Muscle of leg (tissue), 11 donors: ENCODE measurements around the gene DHX38. TPM values are rescaled to one million over a fixed set of nuclear protein-coding genes. Genes with fewer than 3 reads are reported as not detected.
"Not testable (repeated sequence)": the region's sequence is repeated elsewhere in the genome, so short reads cannot be mapped to it uniquely, and the experiment has no call there.

Source experiments
- DNase-seq: peaks from one replicate; pipeline ENCODE4 v3.0.0; 2013
- H3K27ac ChIP-seq: one replicate; pipeline ENCODE4 v1.5.1; 2013; ENCODE audit warnings: mild to moderate bottlenecking, low read length, control low read depth
- H3K27me3 ChIP-seq: one replicate; pipeline ENCODE4 v1.6.1; 2013; ENCODE audit warnings: low read length; ENCODE audit not compliant: control insufficient read depth, insufficient read depth
- H3K36me3 ChIP-seq: one replicate; pipeline ENCODE4 v1.6.1; 2013; ENCODE audit warnings: low read length; ENCODE audit not compliant: control insufficient read depth, insufficient read depth
- H3K4me1 ChIP-seq: one replicate; pipeline ENCODE4 v1.6.1; 2013; ENCODE audit warnings: low read length; ENCODE audit not compliant: control insufficient read depth, insufficient read depth
- H3K4me3 ChIP-seq: one replicate; pipeline ENCODE4 v1.5.1; 2013; ENCODE audit warnings: low read length, control low read depth
- H3K9me3 ChIP-seq: replicated peaks from 2 replicates; pipeline ENCODE4 v1.6.1; 2013; ENCODE audit warnings: low read depth, low read length; ENCODE audit not compliant: control insufficient read depth
- WGBS: methylation state at CpG from one replicate; pipeline ENCODE4 v1.1.5; 2013; ENCODE audit warnings: missing lambda C conversion rate; ENCODE audit not compliant: insufficient coverage; 5-methylcytosine and 5-hydroxymethylcytosine counted together
- polyA plus RNA-seq, 8 donors: library from polyadenylated mRNA; unstranded; fragments of 120-200 nt; gene quantifications; one replicate each; pipeline versions ENCODE4 v1.2.1 to v1.2.3, GENCODE V29; 2013; ENCODE audit warnings: inconsistent platforms in 1 of 8, low replicate concordance in 1 of 8; ENCODE audit not compliant: insufficient read length in 8 of 8, insufficient read depth in 1 of 8
- total RNA-seq: library from RNA; stranded (reverse); fragments of 120-200 nt; gene quantifications from one replicate; pipeline ENCODE4 v1.2.4, GENCODE V29; 2013

The DHX38 gene
- total and polyA plus RNA-seq, 9 donors: 47.3 to 63.6 (median 56.4) TPM

DNA sequence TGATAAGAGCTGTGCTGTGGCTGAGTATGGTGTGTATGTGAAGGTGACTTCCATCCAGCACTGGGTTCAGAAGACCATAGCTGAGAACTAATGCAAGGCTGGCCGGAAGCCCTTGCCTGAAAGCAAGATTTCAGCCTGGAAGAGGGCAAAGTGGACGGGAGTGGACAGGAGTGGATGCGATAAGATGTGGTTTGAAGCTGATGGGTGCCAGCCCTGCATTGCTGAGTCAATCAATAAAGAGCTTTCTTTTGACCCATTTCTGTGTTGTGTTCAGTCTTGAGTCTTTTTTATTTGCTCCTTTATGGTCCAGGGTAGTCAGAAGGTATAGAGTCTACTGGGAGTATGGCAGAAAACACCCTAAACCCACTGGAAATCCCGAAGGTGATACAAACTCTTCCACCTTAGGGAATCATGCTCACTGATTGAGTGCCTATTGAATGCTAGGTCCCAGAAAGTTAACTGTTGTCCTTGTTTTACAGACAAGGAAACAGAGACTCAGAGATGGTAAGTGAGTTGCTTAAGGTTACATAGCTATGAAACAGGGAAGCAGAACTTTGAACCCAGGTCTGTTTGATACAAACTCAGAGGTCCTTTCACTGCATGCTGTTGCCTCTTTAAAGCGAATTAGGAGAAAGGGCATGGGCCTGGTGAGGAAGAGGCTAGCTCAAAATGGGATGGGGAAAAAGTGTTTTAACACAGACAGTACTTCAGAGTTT is 16.5 kb upstream of the DHX38 start:
- not testable (repeated sequence) for H3K27ac ChIP-seq, H3K4me1 ChIP-seq, DNase-seq, H3K36me3 ChIP-seq, H3K9me3 ChIP-seq, H3K27me3 ChIP-seq, H3K4me3 ChIP-seq
- no CpG with 5 or more reads among the region's 5 CpGs for WGBS

- WGBS: 100% methylated on average over 1 of the region's 3 CpGs
- Histone ChIP-seq H3K27me3 (no peaks in the 10 kb centered on the region), H3K36me3 (peaks cover 21% of the 10 kb centered on the region), H3K27ac (no peak overlapping the region), H3K4me1 (no peaks in the 10 kb centered on the region), H3K9me3 (peaks cover 10% of the 10 kb centered on the region), H3K4me3 (no peak overlapping the region)
- no peak for DNase-seq
These were observed 9.8 kb upstream of the DHX38 start for GRCh38 chr16:72083778-72084404.

GRCh38 chr16:72084445-72084844 is 9.2 kb upstream of the DHX38 start:
- Histone ChIP-seq H3K9me3 (peaks cover 10% of the 10 kb centered on the region), H3K4me1 (no peaks in the 10 kb centered on the region), H3K27me3 (no peaks in the 10 kb centered on the region), H3K4me3 (no peak overlapping the region), H3K27ac (no peak overlapping the region), H3K36me3 (peaks cover 26% of the 10 kb centered on the region)
- WGBS: 98% methylated on average over 5 of the region's 10 CpGs
- no peak for DNase-seq

- Histone ChIP-seq H3K27ac (no peak overlapping the region), H3K4me1 (no peaks in the 10 kb centered on the region), H3K27me3 (no peaks in the 10 kb centered on the region), H3K4me3 (no peak overlapping the region), H3K36me3 (peaks cover 32% of the 10 kb centered on the region), H3K9me3 (peaks cover 10% of the 10 kb centered on the region)
- 67% methylated on average over 1 of the region's 2 CpGs for WGBS
- no peak for DNase-seq
These were observed 8.6 kb upstream of the DHX38 start for GRCh38 chr16:72085002-72085401.

DNA sequence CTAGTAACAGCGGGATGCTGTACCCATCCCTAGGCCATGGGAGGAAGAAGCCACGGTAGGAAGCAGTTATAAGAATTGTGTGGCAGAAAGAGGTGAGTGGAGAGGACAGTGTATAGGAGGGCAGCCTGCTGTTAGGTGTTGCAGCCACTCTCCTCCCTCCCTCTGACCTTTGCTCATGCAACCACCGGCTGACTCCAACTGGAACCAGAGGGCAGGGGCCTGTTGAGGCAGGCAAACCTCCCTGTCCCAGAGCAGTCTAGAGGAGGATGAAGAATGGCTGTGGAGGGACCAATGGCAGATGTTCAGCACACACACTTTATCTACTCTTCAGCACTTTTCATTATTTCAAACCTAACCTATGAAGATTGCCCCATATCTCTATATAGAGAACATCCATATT is 2.4 kb upstream of the DHX38 start:
- WGBS: 100% methylated on average over 1 of the region's 3 CpGs
- Histone ChIP-seq H3K36me3 (peaks cover 28% of the 10 kb centered on the region), H3K4me3 (no peak overlapping the region)

DNA sequence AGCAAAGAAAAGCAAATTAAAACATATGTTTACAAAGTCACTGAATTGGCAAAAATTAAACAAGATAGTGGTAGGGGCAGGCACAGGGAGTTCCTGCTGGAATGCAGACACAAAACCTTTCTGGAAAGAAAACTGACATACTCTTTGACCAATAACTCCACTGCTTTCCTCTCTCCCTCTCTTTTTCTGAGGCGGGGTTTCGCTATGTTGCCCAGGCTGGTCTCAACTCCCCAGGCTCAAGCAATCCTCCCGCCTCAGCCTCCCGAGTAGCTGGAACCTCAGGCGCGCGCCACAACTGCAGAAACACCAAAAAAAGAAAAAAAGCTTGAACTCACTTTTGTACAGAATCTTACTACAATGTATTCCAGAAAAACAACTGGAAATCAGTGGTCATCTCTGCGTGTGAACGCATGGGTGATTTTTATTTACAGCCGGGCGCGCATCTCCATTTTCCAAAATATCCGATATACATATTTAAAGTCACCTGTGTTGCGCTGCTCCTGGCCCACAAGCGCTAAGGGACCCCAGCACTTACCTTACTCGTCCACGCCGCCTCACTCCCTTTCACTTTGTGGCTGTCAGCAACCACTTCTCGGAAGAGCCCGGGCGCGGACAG is 707 bp upstream of the DHX38 start:
- 0% methylated on average over 22 of the region's 22 CpGs for WGBS
- no peaks in the 10 kb centered on the region for H3K27me3 ChIP-seq
- peak overlapping the region; percentile 92 for H3K27ac ChIP-seq
- H3K36me3 ChIP-seq: peaks cover 39% of the 10 kb centered on the region
- DNase-seq: peak; percentile 61
- peak overlapping the region; percentile 100 for H3K4me3 ChIP-seq
- peaks cover 14% of the 10 kb centered on the region for H3K4me1 ChIP-seq
- H3K9me3 ChIP-seq: no peaks in the 10 kb centered on the region

More for the DNA sequence above, 2.4 kb upstream of the DHX38 start:
- peaks cover 14% of the 10 kb centered on the region for H3K4me1 ChIP-seq
- H3K9me3 ChIP-seq: no peaks in the 10 kb centered on the region
- no peak overlapping the region for H3K27ac ChIP-seq
- DNase-seq: no peak
- no peaks in the 10 kb centered on the region for H3K27me3 ChIP-seq

- peaks cover 14% of the 10 kb centered on the region for H3K4me1 ChIP-seq
- WGBS: 0% methylated on average over 7 of the region's 11 CpGs
- no peaks in the 10 kb centered on the region for H3K9me3 ChIP-seq
- H3K4me3 ChIP-seq: peak overlapping the region; percentile 100
- H3K27me3 ChIP-seq: no peaks in the 10 kb centered on the region
- peak overlapping the region; percentile 99 for H3K27ac ChIP-seq
- DNase-seq: no peak
- H3K36me3 ChIP-seq: peaks cover 46% of the 10 kb centered on the region
These were observed 591 bp downstream of the DHX38 start for GRCh38 chr16:72094266-72094610.

- peaks cover 81% of the 10 kb centered on the region for H3K36me3 ChIP-seq
- DNase-seq: no peak
- no peak overlapping the region for H3K4me3 ChIP-seq
- no peaks in the 10 kb centered on the region for H3K27me3 ChIP-seq
- peaks cover 10% of the 10 kb centered on the region for H3K4me1 ChIP-seq
- no peak overlapping the region for H3K27ac ChIP-seq
- no peaks in the 10 kb centered on the region for H3K9me3 ChIP-seq
- 80% methylated on average over 15 of the region's 15 CpGs for WGBS
These were observed 5.3 kb downstream of the DHX38 start for GRCh38 chr16:72098936-72099335.

DNA sequence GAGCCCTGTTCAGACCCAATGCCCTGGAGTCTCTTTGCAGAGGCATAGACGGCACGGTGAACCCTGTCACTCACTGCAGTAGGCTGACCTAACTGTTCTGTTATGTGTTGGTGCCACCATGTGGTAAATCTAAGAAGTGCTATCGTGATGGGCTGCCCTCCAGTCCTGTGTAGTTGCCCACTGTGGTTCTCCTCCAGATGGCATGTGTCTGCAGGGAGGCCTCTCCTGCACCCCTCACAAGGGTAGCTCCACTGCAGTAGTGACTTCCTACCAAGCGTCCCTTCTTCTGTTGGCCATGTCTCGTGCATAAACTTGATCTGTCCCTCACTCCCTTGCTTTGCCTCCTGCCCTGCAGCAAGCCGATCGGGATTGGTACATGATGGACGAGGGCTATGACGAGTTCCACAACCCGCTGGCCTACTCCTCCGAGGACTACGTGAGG is 5.8 kb downstream of the DHX38 start:
- Histone ChIP-seq H3K4me1 (peaks cover 8% of the 10 kb centered on the region), H3K4me3 (no peak overlapping the region), H3K27ac (no peak overlapping the region), H3K27me3 (no peaks in the 10 kb centered on the region), H3K36me3 (peaks cover 86% of the 10 kb centered on the region), H3K9me3 (no peaks in the 10 kb centered on the region)
- WGBS: 68% methylated on average over 12 of the region's 12 CpGs
- peak; percentile 36 for DNase-seq

DNA sequence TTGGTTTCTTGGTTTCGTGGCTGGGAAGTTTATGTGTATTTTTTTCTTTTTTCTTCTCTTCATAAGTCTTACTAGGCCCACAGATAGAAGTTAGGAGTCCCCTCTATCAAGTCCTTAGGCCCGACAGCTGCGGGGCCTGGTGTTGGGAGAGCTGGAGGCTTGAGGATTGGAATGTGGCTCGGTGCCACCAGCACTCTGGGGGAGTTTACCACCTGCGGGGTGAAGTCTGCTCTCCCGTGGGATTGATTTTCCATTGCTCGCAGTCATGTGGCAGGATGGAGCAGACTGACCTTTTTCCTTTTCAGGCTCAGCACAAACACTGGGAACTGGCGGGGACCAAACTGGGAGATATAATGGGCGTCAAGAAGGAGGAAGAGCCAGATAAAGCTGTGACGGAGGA is 7.5 kb downstream of the DHX38 start:
- Histone ChIP-seq H3K4me1 (peaks cover 3% of the 10 kb centered on the region), H3K4me3 (no peak overlapping the region), H3K27ac (no peak overlapping the region), H3K27me3 (no peaks in the 10 kb centered on the region), H3K9me3 (no peaks in the 10 kb centered on the region), H3K36me3 (peaks cover 97% of the 10 kb centered on the region)
- 84% methylated on average over 5 of the region's 10 CpGs for WGBS
- no peak for DNase-seq
